ENCODE results near the gene STYX. TPM values are rescaled to one million over a fixed set of nuclear protein-coding genes. Genes with fewer than 3 reads are reported as not detected.

The STYX gene
- total RNA-seq, 1 experiment from 2014 or later = 16.3 TPM

DNA sequence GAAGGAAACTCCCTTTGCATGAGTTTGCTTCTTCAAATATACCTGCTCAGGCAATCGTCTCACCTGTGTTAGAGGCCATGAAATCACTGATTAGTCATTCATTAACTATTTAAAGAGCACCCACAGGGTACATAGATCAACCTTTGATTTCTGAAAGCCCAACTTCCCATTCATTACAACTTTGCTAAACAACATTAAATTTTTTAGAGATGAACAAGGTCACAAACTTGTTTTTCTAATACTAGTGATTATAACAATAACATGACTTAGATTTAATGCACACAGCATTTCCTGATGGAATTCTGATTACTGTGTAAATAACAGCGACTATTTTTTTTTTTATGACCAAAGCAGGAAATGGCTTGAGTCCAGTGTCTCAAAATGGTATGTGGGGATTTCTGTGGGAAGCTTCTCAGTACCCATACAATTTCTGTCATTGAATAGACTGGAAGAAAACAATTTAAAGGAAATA, 29.2 kb upstream of the STYX start:
- H3K36me3 ChIP-seq (ENCODE audit: control insufficient read depth in 1 of 2, insufficient read depth in 2 of 2, low read length in 2 of 2) = no peaks in the 10 kb centered on the region
- H2AFZ ChIP-seq (ENCODE audit: low read depth, low read length, poor library complexity, severe bottlenecking) = peak overlapping the region; percentile 27
- H3K9me2 ChIP-seq (ENCODE audit: insufficient read depth) = no peaks in the 10 kb centered on the region
- DNase-seq (ENCODE audit: low read depth, low spot score) (peak; percentile 66), ATAC-seq (peak; percentile 44)
- no peaks in the 10 kb centered on the region for H4K20me1 ChIP-seq (ENCODE audit: insufficient read depth)
- peaks cover 19 to 38% of the 10 kb centered on the region in 2 experiments for H3K4me1 ChIP-seq (ENCODE audit: control insufficient read depth in 1 of 2, insufficient read depth in 2 of 2, low read length in 2 of 2)
- no peaks in the 10 kb centered on the region for H3K9me3 ChIP-seq (ENCODE audit: control insufficient read depth in 1 of 2, insufficient read depth in 1 of 2, low read depth in 1 of 2, low read length in 2 of 2)
- peak; percentile 82 for TF ChIP-seq JUND (IDR thresholded peaks at IDR 0.05)
- no peak for TF ChIP-seq POLR2A (IDR thresholded peaks at IDR 0.05; ENCODE audit: borderline replicate concordance, extremely low read depth, insufficient read depth, insufficient read length)
- no peak for TF ChIP-seq ZNF274 (IDR thresholded peaks at IDR 0.05; ENCODE audit: low read depth, low read length)
- TF ChIP-seq ZFX (IDR thresholded peaks at IDR 0.05) = no peak
- TF ChIP-seq POLR2AphosphoS5 (IDR thresholded peaks at IDR 0.05; ENCODE audit: low read depth, low read length) = peak; percentile 30; the same call in 1 of the 2 replicates
- TF ChIP-seq TCF7L2 (IDR thresholded peaks at IDR 0.05; ENCODE audit: borderline replicate concordance, extremely low read depth, insufficient read depth, insufficient read length) = no peak
- no peak for TF ChIP-seq EZH2 (IDR thresholded peaks at IDR 0.05)
- TF ChIP-seq CEBPB (IDR thresholded peaks at IDR 0.05; ENCODE audit: low read depth) = peak; percentile 60; the same call in 1 of the 2 replicates
- peak; percentile 34; the same call in 1 of the 2 replicates for TF ChIP-seq SIN3A (IDR thresholded peaks at IDR 0.05; ENCODE audit: low read depth)
- TF ChIP-seq, protein P1, sequence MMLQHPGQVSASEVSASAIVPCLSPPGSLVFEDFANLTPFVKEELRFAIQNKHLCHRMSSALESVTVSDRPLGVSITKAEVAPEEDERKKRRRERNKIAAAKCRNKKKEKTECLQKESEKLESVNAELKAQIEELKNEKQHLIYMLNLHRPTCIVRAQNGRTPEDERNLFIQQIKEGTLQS (IDR thresholded peaks at IDR 0.05) = no peak
- no peak; the same call in 1 of the 2 replicates for TF ChIP-seq EGR1 (IDR thresholded peaks at IDR 0.05; ENCODE audit: low read depth)
- no peak for TF ChIP-seq RAD21 (IDR thresholded peaks at IDR 0.05; ENCODE audit: low read depth)
- peak; percentile 87 for TF ChIP-seq FOSL1 (IDR thresholded peaks at IDR 0.05; ENCODE audit: low read depth)
- TF ChIP-seq CBX3 (IDR thresholded peaks at IDR 0.05; ENCODE audit: low read depth) = peak; percentile 42; the same call in 1 of the 2 replicates
- TF ChIP-seq SP1 (IDR thresholded peaks at IDR 0.05; ENCODE audit: low read depth) = peak; percentile 62
- TF ChIP-seq, protein P2, sequence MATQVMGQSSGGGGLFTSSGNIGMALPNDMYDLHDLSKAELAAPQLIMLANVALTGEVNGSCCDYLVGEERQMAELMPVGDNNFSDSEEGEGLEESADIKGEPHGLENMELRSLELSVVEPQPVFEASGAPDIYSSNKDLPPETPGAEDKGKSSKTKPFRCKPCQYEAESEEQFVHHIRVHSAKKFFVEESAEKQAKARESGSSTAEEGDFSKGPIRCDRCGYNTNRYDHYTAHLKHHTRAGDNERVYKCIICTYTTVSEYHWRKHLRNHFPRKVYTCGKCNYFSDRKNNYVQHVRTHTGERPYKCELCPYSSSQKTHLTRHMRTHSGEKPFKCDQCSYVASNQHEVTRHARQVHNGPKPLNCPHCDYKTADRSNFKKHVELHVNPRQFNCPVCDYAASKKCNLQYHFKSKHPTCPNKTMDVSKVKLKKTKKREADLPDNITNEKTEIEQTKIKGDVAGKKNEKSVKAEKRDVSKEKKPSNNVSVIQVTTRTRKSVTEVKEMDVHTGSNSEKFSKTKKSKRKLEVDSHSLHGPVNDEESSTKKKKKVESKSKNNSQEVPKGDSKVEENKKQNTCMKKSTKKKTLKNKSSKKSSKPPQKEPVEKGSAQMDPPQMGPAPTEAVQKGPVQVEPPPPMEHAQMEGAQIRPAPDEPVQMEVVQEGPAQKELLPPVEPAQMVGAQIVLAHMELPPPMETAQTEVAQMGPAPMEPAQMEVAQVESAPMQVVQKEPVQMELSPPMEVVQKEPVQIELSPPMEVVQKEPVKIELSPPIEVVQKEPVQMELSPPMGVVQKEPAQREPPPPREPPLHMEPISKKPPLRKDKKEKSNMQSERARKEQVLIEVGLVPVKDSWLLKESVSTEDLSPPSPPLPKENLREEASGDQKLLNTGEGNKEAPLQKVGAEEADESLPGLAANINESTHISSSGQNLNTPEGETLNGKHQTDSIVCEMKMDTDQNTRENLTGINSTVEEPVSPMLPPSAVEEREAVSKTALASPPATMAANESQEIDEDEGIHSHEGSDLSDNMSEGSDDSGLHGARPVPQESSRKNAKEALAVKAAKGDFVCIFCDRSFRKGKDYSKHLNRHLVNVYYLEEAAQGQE (IDR thresholded peaks at IDR 0.05; ENCODE audit: low read depth) = no peak
- TF ChIP-seq, protein P3, sequence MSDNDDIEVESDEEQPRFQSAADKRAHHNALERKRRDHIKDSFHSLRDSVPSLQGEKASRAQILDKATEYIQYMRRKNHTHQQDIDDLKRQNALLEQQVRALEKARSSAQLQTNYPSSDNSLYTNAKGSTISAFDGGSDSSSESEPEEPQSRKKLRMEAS (IDR thresholded peaks at IDR 0.05) = peak; percentile 57
- TF ChIP-seq YY1 (IDR thresholded peaks at IDR 0.05; ENCODE audit: extremely low read depth, insufficient replicate concordance, low read depth, low read length) = no peak
- TF ChIP-seq, protein P4, sequence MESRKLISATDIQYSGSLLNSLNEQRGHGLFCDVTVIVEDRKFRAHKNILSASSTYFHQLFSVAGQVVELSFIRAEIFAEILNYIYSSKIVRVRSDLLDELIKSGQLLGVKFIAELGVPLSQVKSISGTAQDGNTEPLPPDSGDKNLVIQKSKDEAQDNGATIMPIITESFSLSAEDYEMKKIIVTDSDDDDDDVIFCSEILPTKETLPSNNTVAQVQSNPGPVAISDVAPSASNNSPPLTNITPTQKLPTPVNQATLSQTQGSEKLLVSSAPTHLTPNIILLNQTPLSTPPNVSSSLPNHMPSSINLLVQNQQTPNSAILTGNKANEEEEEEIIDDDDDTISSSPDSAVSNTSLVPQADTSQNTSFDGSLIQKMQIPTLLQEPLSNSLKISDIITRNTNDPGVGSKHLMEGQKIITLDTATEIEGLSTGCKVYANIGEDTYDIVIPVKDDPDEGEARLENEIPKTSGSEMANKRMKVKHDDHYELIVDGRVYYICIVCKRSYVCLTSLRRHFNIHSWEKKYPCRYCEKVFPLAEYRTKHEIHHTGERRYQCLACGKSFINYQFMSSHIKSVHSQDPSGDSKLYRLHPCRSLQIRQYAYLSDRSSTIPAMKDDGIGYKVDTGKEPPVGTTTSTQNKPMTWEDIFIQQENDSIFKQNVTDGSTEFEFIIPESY (IDR thresholded peaks at IDR 0.05; ENCODE audit: extremely low read depth, insufficient replicate concordance, low read length) = no peak
- peak overlapping the region; percentile 44; the same call in 1 of the 2 replicates for H3K27ac ChIP-seq (ENCODE audit: low read depth, low read length)
- POLR2A ChIA-PET = no interaction called here
- BruUV-seq (replicated peaks) = no TSS peak
- H3K27me3 ChIP-seq (ENCODE audit: insufficient read depth, low read length) = no peaks in the 10 kb centered on the region
- H3K4me3 ChIP-seq (replicated peaks in 1 of 2; ENCODE audit: low read depth in 1 of 2, low read length in 2 of 2) = peak overlapping the region in 1 of 2 experiments; percentile 5; a peak in 1 of 4 replicates
- intact Hi-C loops (cut with micrococcal nuclease) = loop anchor here (10.0 kb wide), 1 partner anchor 146 kb away; the partner anchor contains the start of genes GPR137C and TXNDC16
- RAD21 ChIA-PET (ENCODE audit: low non-redundant PET in 1 of 2, low total read pairs in 2 of 2, uncharacterized antibody in 2 of 2, unreplicated experiment in 2 of 2) = no interaction called here
- H3K79me2 ChIP-seq (ENCODE audit: insufficient read depth, low read length) = no peaks in the 10 kb centered on the region
- peak overlapping the region; percentile 8 for H3K9ac ChIP-seq (ENCODE audit: low read length)
- H3K4me2 ChIP-seq (ENCODE audit: low read length) = peak overlapping the region; percentile 53
- CTCF ChIA-PET = no interaction called here
